ENCODE data around the gene TXLNA.

The TXLNA gene

DNA sequence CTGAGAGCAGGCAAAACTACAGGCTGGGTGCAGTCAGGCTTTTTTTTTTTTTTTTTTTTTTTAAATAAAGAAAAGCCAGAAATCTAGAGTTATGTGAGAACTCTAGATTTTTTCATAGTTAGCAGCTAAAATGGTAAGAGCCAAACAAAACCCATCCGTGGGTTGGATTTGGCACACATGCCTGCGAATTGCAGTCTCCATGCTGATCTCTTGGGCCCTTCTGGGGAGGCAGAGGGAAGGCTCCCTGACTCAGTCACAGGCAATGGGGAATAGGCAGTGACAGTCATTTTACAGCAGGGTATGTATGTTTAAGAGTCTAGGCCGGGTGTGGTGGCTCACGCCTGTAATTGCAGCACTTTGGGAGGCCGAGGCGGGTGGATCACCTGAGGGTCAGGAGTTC lies 2.6 kb downstream of the TXLNA start:
- H3K9ac ChIP-seq (ENCODE audit: low read depth in 1 of 2, low read length in 2 of 2): no peak overlapping the region
- H3K9me3 ChIP-seq (ENCODE audit: control insufficient read depth in 2 of 2, low read length in 2 of 2): no peaks in the 10 kb centered on the region
- H3K36me3 ChIP-seq (ENCODE audit: control insufficient read depth in 2 of 2, insufficient read depth in 2 of 2, low read length in 2 of 2): peaks cover 24 to 32% of the 10 kb centered on the region in 2 donors
- no peak overlapping the region for H3K27ac ChIP-seq (ENCODE audit: low read depth in 2 of 2, low read length in 2 of 2)
- H3K4me3 ChIP-seq (ENCODE audit: low read length in 2 of 2): peak overlapping the region in 1 of 2 donors; percentile 20
- H3K27me3 ChIP-seq (ENCODE audit: control insufficient read depth in 2 of 2, insufficient read depth in 2 of 2, low read length in 2 of 2): no peaks in the 10 kb centered on the region
- peaks cover 22 to 28% of the 10 kb centered on the region in 2 donors for H3K4me1 ChIP-seq (ENCODE audit: control insufficient read depth in 2 of 2, insufficient read depth in 2 of 2, low read length in 2 of 2)

DNA sequence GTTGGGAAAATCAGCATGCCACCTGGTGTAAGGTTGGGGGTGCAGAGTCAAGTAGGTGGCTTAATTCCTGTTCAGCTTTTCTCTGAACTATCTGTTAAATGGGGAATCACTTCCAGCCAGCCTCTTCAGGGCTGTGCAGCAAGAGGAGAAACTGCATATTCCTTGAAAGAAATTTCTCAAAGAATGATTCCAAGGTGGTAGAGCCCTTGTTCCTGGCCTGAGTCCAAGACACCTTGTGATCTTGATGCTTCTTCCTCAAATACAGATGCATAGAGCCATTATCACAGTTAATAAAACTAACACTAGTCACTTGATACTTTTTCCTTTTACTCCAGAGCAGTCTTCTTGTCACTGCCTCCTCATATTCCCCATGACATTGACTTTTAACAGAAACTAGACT lies 5.2 kb downstream of the TXLNA start:
- no peak overlapping the region for H3K4me3 ChIP-seq (ENCODE audit: low read length in 2 of 2)
- H3K36me3 ChIP-seq (ENCODE audit: control insufficient read depth in 2 of 2, insufficient read depth in 2 of 2, low read length in 2 of 2): peaks cover 42 to 56% of the 10 kb centered on the region in 2 donors
- no peak overlapping the region for H3K27ac ChIP-seq (ENCODE audit: low read depth in 2 of 2, low read length in 2 of 2)
- no peaks in the 10 kb centered on the region for H3K9me3 ChIP-seq (ENCODE audit: control insufficient read depth in 2 of 2, low read length in 2 of 2)
- no peak overlapping the region for H3K9ac ChIP-seq (ENCODE audit: low read depth in 1 of 2, low read length in 2 of 2)
- peaks cover 14 to 22% of the 10 kb centered on the region in 2 donors for H3K4me1 ChIP-seq (ENCODE audit: control insufficient read depth in 2 of 2, insufficient read depth in 2 of 2, low read length in 2 of 2)
- no peaks in the 10 kb centered on the region for H3K27me3 ChIP-seq (ENCODE audit: control insufficient read depth in 2 of 2, insufficient read depth in 2 of 2, low read length in 2 of 2)

DNA sequence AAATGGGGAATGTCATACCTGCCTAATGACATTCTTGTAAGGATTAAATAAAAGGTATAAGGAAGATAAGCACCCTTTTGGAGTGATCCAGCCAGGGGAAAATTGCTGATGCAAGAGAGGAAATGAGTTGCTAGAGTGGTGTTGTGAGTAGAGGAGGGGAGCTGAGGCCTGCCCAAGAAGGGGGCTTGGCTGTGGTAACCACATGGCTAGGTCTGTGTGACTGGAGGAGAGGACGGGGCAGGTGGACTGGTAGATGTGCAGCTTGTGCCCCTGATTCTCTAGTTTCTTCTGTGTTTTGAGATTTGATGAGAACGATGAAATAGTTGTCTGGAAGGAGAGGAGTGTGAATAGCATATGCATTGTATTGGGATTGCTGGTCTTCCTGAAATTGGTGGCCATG lies 6.6 kb downstream of the TXLNA start:
- Histone ChIP-seq H3K27me3 (ENCODE audit: control insufficient read depth in 2 of 2, insufficient read depth in 2 of 2, low read length in 2 of 2) (no peaks in the 10 kb centered on the region), H3K27ac (ENCODE audit: low read depth in 2 of 2, low read length in 2 of 2) (no peak overlapping the region), H3K4me1 (ENCODE audit: control insufficient read depth in 2 of 2, insufficient read depth in 2 of 2, low read length in 2 of 2) (peaks cover 9 to 11% of the 10 kb centered on the region in 2 donors), H3K36me3 (ENCODE audit: control insufficient read depth in 2 of 2, insufficient read depth in 2 of 2, low read length in 2 of 2) (peaks cover 55 to 68% of the 10 kb centered on the region in 2 donors), H3K9me3 (ENCODE audit: control insufficient read depth in 2 of 2, low read length in 2 of 2) (no peaks in the 10 kb centered on the region), H3K9ac (ENCODE audit: low read depth in 1 of 2, low read length in 2 of 2) (no peak overlapping the region), H3K4me3 (ENCODE audit: low read length in 2 of 2) (no peak overlapping the region)

DNA sequence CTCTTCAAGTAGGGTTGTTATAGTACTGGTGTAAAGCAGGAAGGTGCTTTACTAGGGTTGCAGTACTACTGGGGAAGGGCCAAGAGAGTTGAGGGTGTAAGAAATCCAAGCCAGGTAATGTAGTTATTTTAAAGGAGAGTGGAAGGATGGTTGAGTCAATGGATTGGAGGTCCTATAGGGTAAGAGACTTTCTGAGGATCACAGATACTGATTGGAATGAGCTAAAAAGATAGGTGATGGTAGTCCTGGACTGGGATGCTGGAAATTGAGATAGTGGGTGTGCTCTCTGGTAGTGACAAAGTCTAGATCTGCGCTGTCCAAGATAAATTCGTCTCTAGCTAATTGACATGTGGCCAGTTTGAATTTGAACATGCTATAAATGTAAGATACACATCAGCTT lies 7.0 kb downstream of the TXLNA start:
- Histone ChIP-seq H3K4me3 (ENCODE audit: low read length in 2 of 2) (no peak overlapping the region), H3K4me1 (ENCODE audit: control insufficient read depth in 2 of 2, insufficient read depth in 2 of 2, low read length in 2 of 2) (peaks cover 5 to 7% of the 10 kb centered on the region in 2 donors), H3K9ac (ENCODE audit: low read depth in 1 of 2, low read length in 2 of 2) (no peak overlapping the region), H3K27me3 (ENCODE audit: control insufficient read depth in 2 of 2, insufficient read depth in 2 of 2, low read length in 2 of 2) (no peaks in the 10 kb centered on the region), H3K27ac (ENCODE audit: low read depth in 2 of 2, low read length in 2 of 2) (no peak overlapping the region), H3K36me3 (ENCODE audit: control insufficient read depth in 2 of 2, insufficient read depth in 2 of 2, low read length in 2 of 2) (peaks cover 57 to 71% of the 10 kb centered on the region in 2 donors), H3K9me3 (ENCODE audit: control insufficient read depth in 2 of 2, low read length in 2 of 2) (no peaks in the 10 kb centered on the region)

DNA sequence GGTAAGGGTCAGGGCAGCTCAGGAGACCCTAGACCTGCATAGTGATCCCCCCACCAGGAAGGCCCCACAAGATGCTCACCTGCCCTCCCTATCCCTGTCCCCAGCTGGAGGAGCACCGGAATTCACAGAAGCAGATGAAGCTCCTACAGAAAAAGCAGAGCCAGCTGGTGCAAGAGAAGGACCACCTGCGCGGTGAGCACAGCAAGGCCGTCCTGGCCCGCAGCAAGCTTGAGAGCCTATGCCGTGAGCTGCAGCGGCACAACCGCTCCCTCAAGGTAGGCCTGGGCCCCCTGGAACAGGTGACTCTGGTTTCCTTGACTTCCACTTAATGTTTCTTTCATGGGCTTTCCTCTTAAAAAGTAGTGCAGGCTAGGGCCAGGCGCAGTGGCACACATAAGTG lies 8.4 kb downstream of the TXLNA start:
- Histone ChIP-seq H3K4me1 (ENCODE audit: control insufficient read depth in 2 of 2, insufficient read depth in 2 of 2, low read length in 2 of 2) (peaks cover 0 to 3% of the 10 kb centered on the region in 2 donors), H3K36me3 (ENCODE audit: control insufficient read depth in 2 of 2, insufficient read depth in 2 of 2, low read length in 2 of 2) (peaks cover 64 to 78% of the 10 kb centered on the region in 2 donors), H3K9me3 (ENCODE audit: control insufficient read depth in 2 of 2, low read length in 2 of 2) (no peaks in the 10 kb centered on the region), H3K27ac (ENCODE audit: low read depth in 2 of 2, low read length in 2 of 2) (no peak overlapping the region), H3K4me3 (ENCODE audit: low read length in 2 of 2) (no peak overlapping the region), H3K9ac (ENCODE audit: low read depth in 1 of 2, low read length in 2 of 2) (no peak overlapping the region), H3K27me3 (ENCODE audit: control insufficient read depth in 2 of 2, insufficient read depth in 2 of 2, low read length in 2 of 2) (no peaks in the 10 kb centered on the region)

DNA sequence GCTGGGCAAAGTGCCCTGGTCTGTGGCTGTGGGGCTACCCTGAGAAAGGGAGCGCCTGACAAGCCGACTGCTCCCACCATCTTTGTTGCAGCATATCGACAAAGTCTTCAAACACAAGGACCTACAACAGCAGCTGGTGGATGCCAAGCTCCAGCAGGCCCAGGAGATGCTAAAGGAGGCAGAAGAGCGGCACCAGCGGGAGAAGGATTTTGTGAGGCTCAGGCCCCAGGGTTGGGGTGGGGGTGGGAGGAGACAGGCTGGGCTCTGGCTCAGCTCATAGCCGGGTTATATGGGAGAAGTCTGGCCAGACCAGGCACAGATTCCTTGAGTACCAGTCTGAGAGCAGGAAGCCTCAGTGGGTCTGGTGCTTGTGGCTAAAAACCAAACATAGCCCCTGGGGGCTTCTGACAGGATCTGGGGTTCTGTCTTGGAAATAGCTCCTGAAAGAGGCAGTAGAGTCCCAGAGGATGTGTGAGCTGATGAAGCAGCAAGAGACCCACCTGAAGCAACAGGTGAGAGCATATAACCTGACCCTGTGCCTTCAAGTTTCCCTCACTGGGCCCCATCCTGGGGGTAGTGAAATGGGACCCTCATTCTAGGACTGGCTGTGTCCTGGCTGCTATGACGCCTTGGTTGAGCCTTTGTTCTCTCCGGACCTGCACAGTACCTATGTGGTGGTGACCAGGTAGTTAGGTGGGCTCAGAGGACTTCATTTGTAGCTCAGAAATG lies 12.9 kb downstream of the TXLNA start:
- no peak overlapping the region for H3K27ac ChIP-seq (ENCODE audit: low read depth in 2 of 2, low read length in 2 of 2)
- H3K4me3 ChIP-seq (ENCODE audit: low read length in 2 of 2): no peak overlapping the region
- no peaks in the 10 kb centered on the region for H3K4me1 ChIP-seq (ENCODE audit: control insufficient read depth in 2 of 2, insufficient read depth in 2 of 2, low read length in 2 of 2)
- H3K36me3 ChIP-seq (ENCODE audit: control insufficient read depth in 2 of 2, insufficient read depth in 2 of 2, low read length in 2 of 2): peaks cover 77 to 93% of the 10 kb centered on the region in 2 donors
- H3K9ac ChIP-seq (ENCODE audit: low read depth in 1 of 2, low read length in 2 of 2): no peak overlapping the region
- no peaks in the 10 kb centered on the region for H3K9me3 ChIP-seq (ENCODE audit: control insufficient read depth in 2 of 2, low read length in 2 of 2)
- H3K27me3 ChIP-seq (ENCODE audit: control insufficient read depth in 2 of 2, insufficient read depth in 2 of 2, low read length in 2 of 2): no peaks in the 10 kb centered on the region

DNA sequence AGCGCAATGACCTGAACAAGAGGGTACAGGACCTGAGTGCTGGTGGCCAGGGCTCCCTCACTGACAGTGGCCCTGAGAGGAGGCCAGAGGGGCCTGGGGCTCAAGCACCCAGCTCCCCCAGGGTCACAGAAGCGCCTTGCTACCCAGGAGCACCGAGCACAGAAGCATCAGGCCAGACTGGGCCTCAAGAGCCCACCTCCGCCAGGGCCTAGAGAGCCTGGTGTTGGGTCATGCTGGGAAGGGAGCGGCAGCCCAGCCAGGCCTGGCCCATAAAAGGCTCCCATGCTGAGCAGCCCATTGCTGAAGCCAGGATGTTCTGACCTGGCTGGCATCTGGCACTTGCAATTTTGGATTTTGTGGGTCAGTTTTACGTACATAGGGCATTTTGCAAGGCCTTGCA lies 15.5 kb downstream of the TXLNA start:
- Histone ChIP-seq H3K27ac (ENCODE audit: low read depth in 2 of 2, low read length in 2 of 2) (no peak overlapping the region), H3K36me3 (ENCODE audit: control insufficient read depth in 2 of 2, insufficient read depth in 2 of 2, low read length in 2 of 2) (peaks cover 58 to 74% of the 10 kb centered on the region in 2 donors), H3K4me3 (ENCODE audit: low read length in 2 of 2) (no peak overlapping the region), H3K27me3 (ENCODE audit: control insufficient read depth in 2 of 2, insufficient read depth in 2 of 2, low read length in 2 of 2) (no peaks in the 10 kb centered on the region), H3K9me3 (ENCODE audit: control insufficient read depth in 2 of 2, low read length in 2 of 2) (no peaks in the 10 kb centered on the region), H3K4me1 (ENCODE audit: control insufficient read depth in 2 of 2, insufficient read depth in 2 of 2, low read length in 2 of 2) (peaks cover 2 to 3% of the 10 kb centered on the region in 2 donors), H3K9ac (ENCODE audit: low read depth in 1 of 2, low read length in 2 of 2) (no peak overlapping the region)

DNA sequence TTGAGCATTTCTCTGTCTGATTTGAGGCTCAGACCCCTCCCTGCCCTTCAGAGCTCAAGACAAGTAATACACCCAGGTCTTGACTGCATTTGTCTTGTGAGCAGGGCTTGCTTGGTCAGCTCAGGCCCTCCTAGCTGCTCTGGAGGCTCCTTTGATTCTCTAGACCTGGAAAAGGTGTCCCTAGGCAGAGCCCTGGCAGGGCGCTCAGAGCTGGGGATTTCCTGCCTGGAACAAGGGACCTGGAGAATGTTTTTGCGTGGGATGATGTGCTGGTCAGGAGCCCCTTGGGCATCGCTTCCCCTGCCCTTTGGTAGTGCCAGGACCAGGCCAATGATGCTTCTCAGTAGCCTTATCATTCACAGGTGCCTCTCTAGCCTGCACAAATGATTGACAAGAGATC lies 16.1 kb downstream of the TXLNA start:
- Histone ChIP-seq H3K27ac (ENCODE audit: low read depth in 2 of 2, low read length in 2 of 2) (no peak overlapping the region), H3K27me3 (ENCODE audit: control insufficient read depth in 2 of 2, insufficient read depth in 2 of 2, low read length in 2 of 2) (no peaks in the 10 kb centered on the region), H3K36me3 (ENCODE audit: control insufficient read depth in 2 of 2, insufficient read depth in 2 of 2, low read length in 2 of 2) (peaks cover 53 to 69% of the 10 kb centered on the region in 2 donors), H3K4me3 (ENCODE audit: low read length in 2 of 2) (no peak overlapping the region), H3K9ac (ENCODE audit: low read depth in 1 of 2, low read length in 2 of 2) (no peak overlapping the region), H3K4me1 (ENCODE audit: control insufficient read depth in 2 of 2, insufficient read depth in 2 of 2, low read length in 2 of 2) (peaks cover 4 to 6% of the 10 kb centered on the region in 2 donors), H3K9me3 (ENCODE audit: control insufficient read depth in 2 of 2, low read length in 2 of 2) (no peaks in the 10 kb centered on the region)

DNA sequence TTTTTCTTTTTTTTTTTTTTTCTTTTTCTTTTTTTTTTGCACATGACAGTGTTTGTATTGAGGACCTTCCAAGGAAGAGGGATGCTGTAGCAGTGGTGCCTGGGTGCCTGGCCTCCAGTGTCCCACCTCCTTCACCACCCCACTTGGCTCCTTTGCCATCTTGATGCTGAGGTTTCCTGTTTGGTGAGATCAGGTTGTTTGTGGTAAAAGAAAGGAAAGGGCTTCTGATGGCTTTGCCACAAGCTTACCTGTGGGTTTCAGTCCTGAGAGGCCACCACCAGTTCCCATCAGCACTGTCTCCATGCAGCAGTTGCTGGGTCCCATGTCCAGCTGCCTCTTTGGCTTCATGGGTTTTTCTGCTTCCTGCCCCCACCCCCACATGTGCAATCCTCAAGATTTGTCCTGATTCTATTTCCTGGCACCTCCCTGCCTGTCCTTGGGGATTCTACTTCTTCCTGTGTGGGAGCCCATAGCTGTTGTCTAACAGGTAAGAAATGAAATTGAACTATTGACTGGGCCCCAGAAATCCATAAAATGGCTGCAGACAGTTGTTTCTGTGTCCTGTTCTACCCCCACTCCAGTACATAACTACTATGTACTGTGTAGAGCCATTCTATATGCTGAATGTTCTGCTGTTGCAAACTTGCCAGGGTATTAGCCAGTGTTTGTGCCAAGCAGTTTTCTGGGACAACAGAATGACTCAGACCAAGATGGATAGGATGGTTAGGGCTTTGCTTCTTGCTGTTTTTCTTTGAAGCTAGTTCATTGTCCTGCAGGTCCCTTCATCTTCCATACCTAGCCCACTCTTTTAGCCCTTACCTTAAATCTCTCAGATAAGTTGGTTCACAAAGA lies 16.7 kb downstream of the TXLNA start:
- peaks cover 48 to 64% of the 10 kb centered on the region in 2 donors for H3K36me3 ChIP-seq (ENCODE audit: control insufficient read depth in 2 of 2, insufficient read depth in 2 of 2, low read length in 2 of 2)
- H3K4me1 ChIP-seq (ENCODE audit: control insufficient read depth in 2 of 2, insufficient read depth in 2 of 2, low read length in 2 of 2): peaks cover 6 to 9% of the 10 kb centered on the region in 2 donors
- H3K27ac ChIP-seq (ENCODE audit: low read depth in 2 of 2, low read length in 2 of 2): no peak overlapping the region
- H3K27me3 ChIP-seq (ENCODE audit: control insufficient read depth in 2 of 2, insufficient read depth in 2 of 2, low read length in 2 of 2): no peaks in the 10 kb centered on the region
- no peak overlapping the region for H3K4me3 ChIP-seq (ENCODE audit: low read length in 2 of 2)
- no peak overlapping the region for H3K9ac ChIP-seq (ENCODE audit: low read depth in 1 of 2, low read length in 2 of 2)
- H3K9me3 ChIP-seq (ENCODE audit: control insufficient read depth in 2 of 2, low read length in 2 of 2): no peaks in the 10 kb centered on the region

DNA sequence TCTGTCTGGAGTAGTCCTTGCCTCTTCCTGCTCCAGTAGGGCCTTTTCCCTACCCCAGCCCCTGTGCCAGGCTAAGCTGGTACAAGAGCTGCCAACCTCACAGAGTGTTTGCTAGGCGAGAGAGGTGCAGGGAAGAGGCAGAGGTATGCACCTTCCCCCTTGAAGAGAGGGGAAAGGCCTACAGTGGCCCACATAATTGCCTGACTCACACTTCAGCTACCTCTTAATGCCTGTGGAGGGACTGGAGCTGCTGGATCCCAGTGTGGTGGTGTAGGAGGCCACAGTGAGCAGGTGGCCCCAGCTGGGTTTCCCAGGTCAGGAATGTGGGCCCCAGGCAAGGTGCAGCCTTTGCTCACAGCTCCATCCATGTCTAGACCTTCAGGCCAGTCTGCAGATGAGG lies 17.6 kb downstream of the TXLNA start:
- H3K36me3 ChIP-seq (ENCODE audit: control insufficient read depth in 2 of 2, insufficient read depth in 2 of 2, low read length in 2 of 2): peaks cover 39 to 55% of the 10 kb centered on the region in 2 donors
- no peaks in the 10 kb centered on the region for H3K9me3 ChIP-seq (ENCODE audit: control insufficient read depth in 2 of 2, low read length in 2 of 2)
- H3K4me3 ChIP-seq (ENCODE audit: low read length in 2 of 2): no peak overlapping the region
- H3K4me1 ChIP-seq (ENCODE audit: control insufficient read depth in 2 of 2, insufficient read depth in 2 of 2, low read length in 2 of 2): peaks cover 12 to 14% of the 10 kb centered on the region in 2 donors
- no peak overlapping the region for H3K27ac ChIP-seq (ENCODE audit: low read depth in 2 of 2, low read length in 2 of 2)
- no peaks in the 10 kb centered on the region for H3K27me3 ChIP-seq (ENCODE audit: control insufficient read depth in 2 of 2, insufficient read depth in 2 of 2, low read length in 2 of 2)
- no peak overlapping the region for H3K9ac ChIP-seq (ENCODE audit: low read depth in 1 of 2, low read length in 2 of 2)
